KOPT-K1 (cell line): ENCODE results near the gene KIF15.
"Not testable (repeated sequence)": the region's sequence is repeated elsewhere in the genome, so short reads cannot be mapped to it uniquely, and the experiment has no call there.

Source experiments
- H3K27ac ChIP-seq: fragments of 200-600 bp; sonication (generic); 2 replicates; pipeline ENCODE4 v1.5.1; 2016; ENCODE audit warnings: antibody characterized with exemption, mild to moderate bottlenecking, low read depth, low read length; ENCODE audit not compliant: poor library complexity, severe bottlenecking
- H3K36me3 ChIP-seq: fragments of 200-600 bp; sonication (generic); 2 replicates; pipeline ENCODE4 v1.5.1; 2017; ENCODE audit warnings: antibody characterized with exemption, mild to moderate bottlenecking, low read length, moderate library complexity; ENCODE audit not compliant: insufficient read depth
- H3K9me3 ChIP-seq: fragments of 200-600 bp; sonication (generic); 2 replicates; pipeline ENCODE4 v1.5.1; 2017; ENCODE audit warnings: antibody characterized with exemption, low read length, mild to moderate bottlenecking; ENCODE audit not compliant: insufficient read depth, poor library complexity, severe bottlenecking

Gene KIF15

GRCh38 chr3:44845528-44846520 is 84.2 kb downstream of the KIF15 start:
- Histone ChIP-seq H3K9me3 (no peaks in the 10 kb centered on the region), H3K36me3 (peaks cover 100% of the 10 kb centered on the region), H3K27ac (no peak overlapping the region)

DNA sequence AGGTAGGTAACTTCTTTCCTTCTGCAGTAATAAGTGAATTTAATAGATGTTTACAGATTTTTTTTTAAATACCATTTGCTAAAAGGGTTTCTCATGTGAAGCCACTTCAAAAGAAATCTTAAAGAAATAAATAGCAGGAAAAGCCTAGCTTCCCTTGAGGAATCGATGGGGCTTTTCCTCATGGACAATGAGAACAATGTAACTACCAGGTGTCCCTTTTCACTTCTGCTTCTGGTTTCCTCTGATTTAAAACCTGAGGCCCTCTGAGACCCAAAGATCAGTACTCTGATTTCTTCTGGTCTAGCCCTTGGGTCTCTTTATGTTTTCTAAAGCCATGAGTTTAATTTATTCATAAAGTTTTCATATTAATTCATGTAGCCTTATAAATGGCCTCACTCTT is 87.0 kb downstream of the KIF15 start:
- H3K36me3 ChIP-seq, result peaks cover 100% of the 10 kb centered on the region
- no peak overlapping the region for H3K27ac ChIP-seq
- H3K9me3 ChIP-seq, result no peaks in the 10 kb centered on the region

- H3K36me3 ChIP-seq, result peaks cover 74% of the 10 kb centered on the region
- not testable (repeated sequence) for H3K27ac ChIP-seq, H3K9me3 ChIP-seq
These were observed 95.1 kb downstream of the KIF15 start for GRCh38 chr3:44856663-44857062.

- H3K9me3 ChIP-seq, result no peaks in the 10 kb centered on the region
- H3K27ac ChIP-seq, result no peak overlapping the region
- H3K36me3 ChIP-seq, result peaks cover 45% of the 10 kb centered on the region
These were observed 98.5 kb downstream of the KIF15 start for GRCh38 chr3:44860117-44860516.

DNA sequence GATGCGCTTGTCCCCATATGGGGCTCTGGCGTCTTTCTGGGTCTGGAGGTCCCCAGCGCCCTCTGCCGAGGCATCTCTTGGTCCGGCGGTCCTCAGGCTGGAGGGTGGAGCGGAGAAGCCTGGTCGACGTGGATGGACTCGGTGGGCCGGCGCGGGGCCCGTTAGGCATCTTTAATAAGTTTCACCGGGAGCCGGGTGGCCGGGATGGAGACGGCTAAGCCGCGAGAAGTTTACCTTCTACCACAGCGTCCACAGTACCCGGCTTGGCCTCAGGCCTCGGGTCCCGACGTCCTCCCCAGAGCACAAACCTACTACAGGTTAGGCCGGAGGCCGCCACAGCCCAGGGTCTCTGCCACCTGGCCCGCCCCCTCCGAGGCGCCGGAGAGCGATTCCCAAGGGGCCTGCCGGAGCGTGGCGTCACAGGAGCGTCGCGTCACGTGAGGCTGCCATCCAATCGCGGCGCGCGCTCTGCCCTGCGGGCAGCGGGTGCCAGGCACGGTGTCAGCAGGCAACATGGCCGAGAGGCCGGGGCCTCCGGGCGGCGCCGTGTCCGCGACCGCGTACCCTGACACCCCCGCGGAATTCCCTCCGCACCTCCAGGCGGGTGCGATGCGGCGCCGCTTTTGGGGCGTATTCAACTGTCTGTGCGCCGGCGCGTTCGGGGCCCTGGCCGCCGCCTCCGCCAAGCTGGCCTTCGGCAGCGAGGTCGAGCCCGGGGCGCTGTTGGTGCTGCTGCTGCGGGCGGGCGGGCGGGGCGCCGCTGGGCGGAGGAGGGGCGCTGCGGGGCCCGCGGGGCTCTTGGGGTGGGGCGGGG is 100.0 kb downstream of the KIF15 start, which contains the start of gene TMEM42:
TSS of gene TMEM42 (plus strand) at position 501 of the 814 bp plus-strand sequence. CDS start at position 514, 13 bp downstream.
- H3K27ac ChIP-seq, result peak within 1 kb of the TSS; percentile 63
- H3K9me3 ChIP-seq, result no peaks in the 10 kb centered on the region
- H3K36me3 ChIP-seq, result peaks cover 31% of the 10 kb centered on the region

DNA sequence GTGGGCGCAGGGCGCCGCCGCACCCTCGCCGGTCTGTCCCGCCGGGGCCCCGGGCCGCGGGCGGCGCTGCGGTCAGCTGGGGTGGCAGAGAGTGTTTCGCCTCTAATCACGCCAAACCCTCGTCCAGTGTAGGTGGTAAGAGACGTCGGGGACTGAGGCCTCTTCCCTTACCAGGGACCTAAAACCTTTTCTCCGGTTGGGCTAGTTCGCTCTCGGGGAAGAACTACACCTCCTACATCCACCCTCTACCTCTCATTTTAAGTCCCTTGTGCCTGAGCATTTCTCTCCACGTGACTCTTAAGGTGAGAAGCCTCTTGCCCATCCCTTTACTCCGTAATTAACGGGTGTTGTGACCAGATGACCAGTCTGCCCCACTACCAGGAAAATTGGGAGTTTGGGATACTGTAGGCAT is 100.6 kb downstream of the KIF15 start:
- Histone ChIP-seq H3K36me3 (peaks cover 32% of the 10 kb centered on the region), H3K27ac (peak overlapping the region; percentile 63), H3K9me3 (no peaks in the 10 kb centered on the region)

- peaks cover 16% of the 10 kb centered on the region for H3K36me3 ChIP-seq
- H3K27ac ChIP-seq, result peak overlapping the region; percentile 43
- H3K9me3 ChIP-seq, result no peaks in the 10 kb centered on the region
These were observed 103.9 kb downstream of the KIF15 start for GRCh38 chr3:44865272-44866035.

DNA sequence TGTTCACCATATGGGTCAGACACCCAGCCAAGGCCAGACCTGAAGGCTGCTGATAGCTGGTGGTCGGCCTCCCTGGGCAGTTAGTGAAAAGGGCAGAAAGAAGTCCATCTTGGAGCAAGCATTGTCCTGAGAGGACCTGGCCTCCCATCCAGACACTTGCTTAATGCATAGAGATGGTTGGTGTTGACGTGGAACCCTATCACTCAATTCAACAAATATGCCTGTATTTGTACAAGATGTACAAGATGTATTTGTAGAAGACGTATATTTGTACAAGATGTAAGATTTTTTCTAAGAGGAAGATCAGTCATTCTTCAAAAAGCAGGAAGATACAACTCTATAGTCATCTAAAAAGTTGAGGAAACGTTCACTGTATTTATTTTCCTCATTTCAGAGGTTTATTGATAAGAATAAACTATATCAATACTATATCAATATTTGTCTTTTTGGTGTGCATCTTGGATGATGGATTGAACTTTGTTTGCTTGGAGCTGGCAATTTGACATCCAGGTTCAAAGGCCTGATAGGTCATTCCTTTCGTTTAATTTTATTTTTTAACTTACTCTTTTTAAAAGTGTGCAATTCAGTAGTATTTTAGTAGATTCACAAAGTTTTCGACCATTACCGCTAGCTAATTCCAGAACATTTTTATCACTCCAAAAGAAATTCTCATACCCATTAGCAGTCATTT is 106.0 kb downstream of the KIF15 start:
- Histone ChIP-seq H3K9me3 (no peaks in the 10 kb centered on the region), H3K36me3 (peaks cover 16% of the 10 kb centered on the region), H3K27ac (no peak overlapping the region)

- H3K27ac ChIP-seq, result no peak overlapping the region
- peaks cover 11% of the 10 kb centered on the region; the same call in 1 of the 2 replicates for H3K36me3 ChIP-seq
- H3K9me3 ChIP-seq, result no peaks in the 10 kb centered on the region
These were observed 108.9 kb downstream of the KIF15 start for GRCh38 chr3:44870375-44871061.

DNA sequence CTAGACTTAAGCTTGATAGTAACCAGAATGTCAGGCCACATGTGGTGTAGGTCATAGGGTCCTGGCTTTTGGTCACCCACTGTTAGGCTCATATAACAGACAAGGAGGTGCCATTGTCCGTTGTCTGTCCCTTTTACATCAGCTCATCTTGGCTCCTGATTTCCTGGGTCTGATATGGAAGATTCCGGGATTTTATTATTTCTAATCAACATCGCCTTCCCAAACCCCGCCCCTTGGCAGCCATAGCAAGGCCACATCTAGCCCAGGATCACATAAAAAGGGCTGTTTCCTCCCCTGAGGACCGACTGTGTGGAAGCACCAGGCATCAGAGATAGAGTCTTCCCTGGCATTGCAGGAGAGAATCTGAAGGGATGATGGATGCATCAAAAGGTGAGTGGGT is 112.7 kb downstream of the KIF15 start, which contains the start of gene TGM4:
TSS of gene TGM4 (plus strand) at position 301 of the 400 bp plus-strand sequence. CDS start at position 372, 71 bp downstream.
- Histone ChIP-seq H3K9me3 (no peaks in the 10 kb centered on the region), H3K27ac (no peak within 1 kb of the TSS), H3K36me3 (no peaks in the 10 kb centered on the region)

DNA sequence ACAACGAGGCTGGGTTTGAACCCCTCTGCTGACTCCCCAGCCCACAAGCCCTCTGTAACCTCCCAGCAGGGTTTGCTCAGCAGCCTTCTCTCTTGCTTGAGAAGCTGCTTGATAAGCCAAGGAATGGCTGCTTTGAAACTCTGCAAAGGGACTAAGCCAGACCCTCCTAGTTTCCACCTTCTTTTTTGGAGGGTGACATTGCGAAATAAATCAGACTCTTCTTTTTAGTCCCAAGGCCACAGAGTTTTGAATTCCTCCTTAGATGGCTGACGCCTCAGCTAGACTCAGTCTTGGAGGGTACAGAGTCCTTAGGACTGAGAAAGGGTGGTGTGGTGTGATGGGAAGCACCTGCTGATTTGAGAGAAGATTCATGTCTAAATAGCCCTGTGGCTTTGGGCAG is 114.0 kb downstream of the KIF15 start:
- Histone ChIP-seq H3K9me3 (no peaks in the 10 kb centered on the region), H3K36me3 (no peaks in the 10 kb centered on the region), H3K27ac (no peak overlapping the region)

DNA sequence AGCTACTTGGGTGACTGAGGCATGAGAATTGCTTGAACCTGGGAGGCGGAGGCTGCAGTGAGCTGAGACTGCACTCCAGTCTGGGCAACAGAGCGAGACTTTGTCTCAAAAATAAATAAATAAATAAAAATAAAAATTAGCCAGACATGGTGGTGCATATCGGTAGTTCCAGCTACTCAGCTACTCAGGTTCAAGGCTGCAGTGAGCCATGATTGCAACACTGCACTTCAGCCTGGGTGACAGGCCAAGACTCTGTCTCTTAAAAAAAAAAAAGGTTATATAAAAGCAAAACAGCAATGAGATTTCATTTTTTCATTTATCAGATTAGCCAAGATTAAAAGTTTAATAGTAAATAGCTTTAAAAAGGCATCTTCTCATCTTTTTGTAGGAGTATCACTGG is 115.7 kb downstream of the KIF15 start:
- no peak overlapping the region for H3K27ac ChIP-seq
- no peaks in the 10 kb centered on the region for H3K36me3 ChIP-seq
- H3K9me3 ChIP-seq, result no peaks in the 10 kb centered on the region

GRCh38 chr3:44880284-44880683 is 118.7 kb downstream of the KIF15 start:
- Histone ChIP-seq H3K36me3 (no peaks in the 10 kb centered on the region), H3K9me3 (no peaks in the 10 kb centered on the region), H3K27ac (no peak overlapping the region)
